T-helper 1 cell (primary cell): ENCODE results near the gene THBS2.

Experiments used
- DNase-seq, 5 donors: peaks; one replicate each; pipeline ENCODE4 v3.0.0-alpha.2; 2012 to 2020

THBS2 gene

DNA sequence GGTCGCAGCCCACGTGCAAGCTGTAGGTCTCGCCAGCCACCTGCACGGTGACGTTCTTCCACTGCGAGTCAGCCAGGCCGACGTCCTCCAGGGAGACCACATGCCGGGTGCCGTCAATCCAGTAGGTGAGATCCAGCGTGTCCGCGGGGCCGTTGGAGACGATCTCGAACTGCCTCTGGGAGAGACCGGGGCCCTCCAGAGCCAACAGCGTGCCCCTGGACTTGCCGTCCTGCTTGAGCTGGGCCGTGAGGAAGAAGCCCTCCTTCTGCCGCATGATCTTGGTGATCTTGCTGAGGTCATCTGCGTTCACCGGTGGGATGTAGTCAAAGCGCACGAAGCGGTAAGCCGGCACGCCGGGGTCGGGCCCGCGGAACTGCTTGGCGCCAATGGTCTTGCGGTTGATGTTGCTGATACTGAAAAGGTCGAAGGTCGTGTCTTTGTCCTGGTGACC is 5.1 kb downstream of the THBS2 start:
- no peak for DNase-seq

DNA sequence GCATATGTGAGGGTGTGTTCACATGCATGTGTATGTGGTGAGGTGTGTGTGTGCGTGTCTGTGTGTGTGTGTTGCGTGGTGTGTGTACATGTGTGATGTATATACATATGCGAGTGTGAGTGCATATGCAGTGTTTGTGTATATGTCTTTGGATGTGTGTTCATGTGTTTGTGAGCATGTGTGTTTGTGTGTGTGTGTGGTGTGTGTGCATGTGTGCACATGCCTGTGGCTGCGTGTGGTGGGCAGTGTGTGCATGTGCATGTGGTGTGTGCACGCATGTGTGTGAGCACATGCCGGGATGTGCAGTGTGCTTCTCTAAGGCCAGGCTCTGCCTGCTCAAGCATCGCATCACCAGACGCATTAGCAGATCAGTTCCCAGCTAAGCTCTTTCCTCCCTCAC is 5.7 kb downstream of the THBS2 start:
- DNase-seq, result no peak

DNA sequence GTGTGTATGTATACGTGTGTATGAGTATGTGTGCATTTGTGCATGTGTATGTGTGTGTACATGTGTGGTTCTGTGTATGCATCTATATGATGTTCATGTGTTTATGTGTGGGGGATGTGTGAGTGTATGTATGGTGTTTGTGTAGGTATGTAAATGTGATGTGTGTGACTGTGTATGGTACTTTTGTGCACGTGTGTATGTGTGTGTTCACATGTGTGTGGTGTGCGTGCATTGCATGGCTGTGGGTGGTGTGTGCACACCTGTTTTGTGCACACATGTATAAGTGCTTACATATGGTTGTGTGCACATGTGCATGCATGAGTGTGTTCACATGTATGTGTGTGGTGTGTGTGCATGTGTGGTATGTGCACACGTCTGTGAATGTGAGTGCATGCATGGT is 6.2 kb downstream of the THBS2 start:
- DNase-seq, result no peak

DNA sequence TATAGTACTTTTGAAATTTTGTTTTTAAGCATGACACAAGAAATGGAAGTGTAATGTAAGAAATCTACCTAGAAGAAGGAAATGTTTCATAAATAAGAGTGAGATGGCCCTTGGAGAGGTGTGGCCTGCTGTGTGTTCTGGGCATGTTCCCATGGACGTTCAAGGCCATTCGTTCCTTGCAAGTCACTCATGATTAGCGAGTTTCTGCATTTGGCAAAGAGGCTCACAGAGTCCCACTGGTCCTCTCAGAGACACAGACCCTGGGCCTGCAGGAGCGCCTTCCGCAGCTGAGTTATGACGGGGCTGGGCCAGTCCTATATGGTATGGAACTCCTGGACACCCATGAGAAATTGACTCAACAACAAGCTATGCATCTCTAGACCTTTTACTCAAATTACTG is 7.2 kb downstream of the THBS2 start:
- no peak for DNase-seq

DNA sequence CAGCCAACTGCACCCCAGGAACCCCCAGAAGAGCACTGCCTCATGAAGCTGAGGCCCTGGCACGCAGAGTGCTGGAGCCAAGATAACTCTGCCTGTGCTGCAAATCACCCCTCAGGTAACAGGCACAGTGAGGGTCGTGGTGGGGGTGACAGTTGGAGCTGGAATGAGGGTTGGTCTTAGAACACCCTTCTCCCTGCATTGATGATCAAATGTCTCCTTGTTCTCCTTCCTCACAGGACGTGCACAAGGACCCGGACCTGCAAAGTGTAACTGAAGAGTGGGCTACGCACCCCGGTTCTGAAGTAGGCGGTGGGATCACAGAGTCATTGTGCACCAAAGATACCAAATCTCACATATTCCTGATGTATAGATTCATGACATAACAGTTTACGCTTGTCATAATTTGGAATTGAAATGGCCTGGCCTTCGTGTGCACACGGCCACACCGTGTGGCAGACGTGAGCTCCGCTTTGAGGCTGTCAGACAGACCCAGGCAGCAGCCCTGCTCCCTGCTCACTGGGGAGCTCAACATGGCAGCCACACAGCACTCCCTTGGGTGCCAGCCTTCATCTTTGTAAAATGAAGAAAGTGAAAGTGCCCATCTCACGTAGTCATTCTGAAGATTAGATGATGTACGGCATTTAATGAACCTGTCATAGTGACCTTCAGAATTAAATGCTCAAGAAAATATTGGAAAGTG is 8.8 kb downstream of the THBS2 start:
- no peak for DNase-seq

DNA sequence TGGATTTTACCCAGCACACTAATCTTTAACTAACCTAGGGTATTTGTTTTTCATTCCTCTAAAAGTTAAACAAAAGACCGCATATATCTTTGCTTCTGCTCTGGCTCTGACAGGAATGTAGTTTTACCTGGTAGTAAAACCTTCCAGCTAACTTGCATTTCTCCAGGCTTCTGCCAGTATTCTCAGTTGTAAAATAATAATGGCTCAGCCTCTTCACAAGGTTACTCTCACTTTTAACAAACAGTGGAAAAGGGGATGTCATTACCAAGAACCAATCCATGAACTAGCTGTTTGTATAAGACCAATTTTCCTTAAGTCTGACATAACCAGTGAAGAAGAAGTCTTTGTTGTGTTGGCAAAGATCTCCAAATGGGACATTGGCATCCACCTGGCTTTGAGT is 10.0 kb downstream of the THBS2 start:
- no peak for DNase-seq

DNA sequence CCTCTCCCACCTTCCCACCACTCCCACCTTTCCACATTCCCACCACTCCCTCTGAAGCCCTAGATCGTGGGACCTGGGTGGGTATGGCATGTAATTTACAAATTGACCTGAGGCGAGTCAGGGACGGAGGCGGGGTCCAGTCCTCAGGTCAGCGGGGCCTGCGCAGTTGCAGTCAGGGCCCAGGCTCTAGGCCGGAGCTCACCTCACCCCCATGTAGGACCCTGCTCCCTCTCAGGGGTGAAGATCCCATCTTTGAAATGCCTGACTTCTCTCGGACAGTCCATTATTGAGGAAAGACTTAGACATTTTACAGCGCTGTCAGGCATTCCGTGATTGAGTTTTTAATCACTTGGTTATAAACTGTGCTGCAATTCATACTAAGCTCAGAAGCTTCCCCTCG is 10.5 kb downstream of the THBS2 start:
- peak in 1 of 5 donors; percentile 2 for DNase-seq

DNA sequence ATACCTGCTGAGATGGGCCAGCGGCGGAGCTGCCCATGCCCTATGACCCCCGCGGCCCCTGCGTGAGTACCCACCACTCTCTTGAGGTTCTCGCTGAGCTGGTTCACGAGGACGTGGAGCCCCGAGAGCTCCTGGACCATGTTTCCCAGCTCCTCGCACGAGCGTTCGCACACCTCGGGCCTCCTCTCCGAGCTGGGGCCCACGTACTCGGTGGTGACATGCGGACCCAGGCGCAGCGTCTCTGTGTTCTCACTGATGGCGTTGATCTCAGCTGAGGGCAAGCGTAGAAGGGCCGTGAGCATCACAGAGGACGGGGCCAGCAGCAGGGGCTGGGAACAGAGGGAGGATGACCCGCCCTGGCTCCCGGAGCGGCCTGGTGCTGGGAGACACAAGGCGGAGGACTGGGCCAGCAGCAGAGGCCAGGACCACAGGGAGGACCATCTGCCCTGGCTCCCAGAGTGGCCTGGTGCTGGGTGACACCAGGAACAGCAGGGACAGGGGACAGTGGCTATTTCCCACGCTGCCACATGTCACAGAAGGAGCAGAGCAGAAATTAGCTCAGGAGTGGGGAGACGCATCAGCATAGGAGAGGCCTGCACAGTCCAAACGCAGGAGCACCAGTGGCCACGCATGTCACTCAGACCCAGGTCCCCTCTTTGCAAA is 11.8 kb downstream of the THBS2 start:
- peak in 1 of 5 donors; percentile 8 for DNase-seq

DNA sequence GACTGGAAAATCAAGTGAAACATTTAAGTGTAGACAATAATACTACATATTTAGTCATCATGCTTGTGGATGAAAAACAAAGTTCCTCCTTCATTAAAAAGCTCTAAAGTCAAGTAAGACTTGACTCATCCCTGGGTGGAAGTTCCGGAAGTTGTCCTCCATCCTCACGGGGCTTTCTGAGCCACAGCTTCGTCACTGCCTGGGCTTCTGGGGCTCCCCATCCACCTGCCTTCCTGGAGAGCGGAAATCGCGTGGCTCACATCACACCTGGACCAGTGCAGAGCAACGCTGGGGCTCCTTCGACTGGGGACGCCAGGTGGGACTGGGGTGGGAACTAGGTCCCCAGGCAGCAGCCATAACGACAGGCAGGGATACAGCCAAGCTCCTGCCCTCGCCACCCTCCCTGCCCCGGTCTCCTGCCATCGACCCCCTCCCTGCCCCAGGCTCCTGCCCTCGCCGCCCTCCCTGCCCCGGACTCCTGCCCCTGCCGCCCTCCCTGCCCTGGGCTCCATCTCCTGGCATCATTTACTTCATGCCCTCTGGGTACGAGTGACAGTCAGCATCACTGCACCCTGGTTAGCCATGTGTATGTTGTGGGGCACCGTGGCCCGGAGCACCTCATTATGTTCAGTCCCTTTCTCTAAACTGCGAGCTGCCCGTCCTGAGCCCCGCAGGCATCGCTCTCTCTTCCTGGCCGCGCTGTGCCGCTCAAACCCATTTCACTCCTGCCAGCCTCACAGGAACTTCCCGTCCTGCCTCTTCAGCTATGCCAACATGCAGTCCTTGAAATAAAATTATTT is 12.9 kb downstream of the THBS2 start:
- DNase-seq, result no peak

DNA sequence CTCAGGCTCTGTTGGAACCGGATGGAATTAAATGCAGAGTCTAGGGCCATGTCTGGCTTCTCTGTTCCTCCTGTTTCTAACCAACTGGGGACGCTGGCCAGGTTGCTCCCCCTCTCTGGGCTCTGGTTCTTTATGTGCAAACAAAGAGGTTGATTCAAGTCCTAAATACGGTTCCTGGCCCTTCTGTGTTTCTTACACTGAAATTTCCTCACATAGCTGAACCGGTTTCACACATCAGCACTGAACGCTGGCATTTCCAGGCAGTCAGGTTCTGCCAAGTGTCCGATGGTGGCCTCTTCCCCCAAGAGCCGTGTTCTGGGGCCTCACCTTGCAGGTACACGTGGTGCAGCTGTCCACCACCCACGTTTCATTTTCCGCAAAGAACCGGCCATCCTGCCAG is 13.5 kb downstream of the THBS2 start:
- no peak for DNase-seq

DNA sequence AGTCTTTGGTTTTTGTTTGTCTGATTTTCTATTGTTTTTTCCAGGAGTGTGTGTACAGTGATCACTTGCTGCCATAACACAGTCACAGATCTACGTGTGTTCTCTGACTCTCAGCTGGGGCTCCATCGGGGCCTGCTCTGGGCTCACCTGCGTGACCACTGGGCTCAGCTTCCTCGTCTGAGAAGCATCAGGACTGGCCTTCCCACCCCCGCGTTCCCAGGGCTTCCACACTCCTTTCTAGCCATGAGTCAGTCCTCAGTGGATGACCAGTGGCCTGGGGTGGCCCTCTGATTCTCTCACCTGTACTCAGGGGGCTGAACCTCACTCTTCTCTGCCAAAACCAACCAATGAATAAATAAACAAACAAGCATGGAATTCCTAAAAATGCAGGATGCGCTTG is 14.5 kb downstream of the THBS2 start:
- DNase-seq, result no peak

DNA sequence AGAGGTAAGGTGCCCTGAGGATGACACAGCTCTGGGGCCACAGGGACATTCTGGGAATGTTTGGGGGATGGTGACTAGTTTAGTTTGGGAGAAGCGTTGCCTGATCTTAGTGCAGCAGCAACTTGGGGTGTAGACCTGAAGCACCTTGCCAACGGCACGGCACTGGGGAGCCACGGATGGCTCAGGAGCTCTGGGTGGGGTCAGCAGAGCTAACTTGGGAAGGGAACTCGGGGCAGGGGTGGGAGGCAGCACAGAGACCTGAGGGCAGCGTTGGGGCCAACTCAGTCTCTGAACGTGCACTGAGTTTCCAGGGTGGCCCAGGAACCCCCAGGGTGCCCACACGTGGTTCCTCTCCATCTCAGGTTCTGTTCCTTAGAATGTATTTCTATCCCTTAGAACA is 14.9 kb downstream of the THBS2 start:
- DNase-seq, result no peak

DNA sequence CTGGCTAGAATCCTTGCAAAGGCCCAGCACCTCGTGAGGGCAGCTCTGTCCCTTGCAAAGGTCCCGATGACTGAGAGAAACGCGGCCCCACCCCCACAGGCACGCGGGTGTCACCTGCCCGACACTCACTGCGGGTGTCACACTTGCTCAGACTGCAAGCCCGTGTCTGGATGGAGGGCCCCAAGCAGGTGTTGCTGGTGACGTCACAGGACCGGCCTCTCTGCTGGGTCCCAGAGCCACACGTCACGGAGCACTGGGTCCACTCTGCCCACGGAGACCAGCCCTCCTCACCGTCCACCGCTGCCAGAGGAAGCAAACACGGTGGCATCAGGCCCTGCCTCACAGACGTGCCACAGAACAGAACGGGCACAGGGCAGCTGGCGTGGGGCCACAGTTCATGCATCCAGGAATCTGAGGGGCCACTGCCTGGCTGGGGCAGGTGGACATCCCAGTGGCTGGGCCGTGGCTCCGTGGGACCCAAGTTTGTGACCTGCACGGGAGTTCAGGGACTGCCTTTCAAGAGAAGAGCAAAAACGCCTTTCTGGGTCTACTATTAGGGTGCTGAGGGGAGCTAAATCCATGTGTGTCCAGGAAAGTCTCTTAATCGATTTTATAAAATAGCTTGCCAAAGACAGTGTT is 16.0 kb downstream of the THBS2 start:
- no peak for DNase-seq

DNA sequence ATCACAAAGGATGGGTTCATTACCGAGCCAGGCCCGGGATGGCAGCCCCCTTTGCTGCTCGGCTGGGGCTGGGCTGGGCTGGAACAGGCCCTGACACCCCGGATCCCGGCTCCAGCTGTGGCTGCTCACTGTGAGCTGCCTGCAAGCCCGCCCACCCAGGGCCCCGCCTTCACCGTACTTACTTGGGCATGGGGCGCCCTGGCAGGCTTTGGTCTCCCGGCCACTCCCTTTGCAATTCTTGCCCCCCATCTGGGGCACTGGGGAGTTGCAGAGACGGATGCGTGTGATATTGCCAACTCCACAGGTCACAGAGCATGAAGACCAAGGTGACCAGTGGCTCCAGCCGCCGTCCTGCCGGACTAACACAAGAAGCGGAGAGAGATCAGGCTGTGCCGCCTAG is 16.7 kb downstream of the THBS2 start:
- no peak for DNase-seq

DNA sequence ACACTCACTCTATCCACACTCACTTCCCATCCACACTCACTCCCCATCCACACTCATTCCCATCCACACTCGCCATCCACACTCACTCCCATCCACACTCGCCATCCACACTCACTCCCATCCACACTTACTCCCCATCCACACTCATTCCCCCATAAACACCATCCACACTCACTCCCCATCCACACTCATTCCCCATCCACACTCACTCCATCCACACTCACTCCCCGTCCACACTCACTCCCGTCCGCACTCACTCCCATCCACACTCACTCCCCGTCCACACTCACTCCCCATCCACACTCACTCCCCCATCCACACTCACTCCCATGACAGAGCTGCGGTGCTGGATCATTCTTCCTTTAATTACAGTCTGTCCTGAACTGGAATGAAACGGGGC is 17.1 kb downstream of the THBS2 start:
- no peak for DNase-seq

DNA sequence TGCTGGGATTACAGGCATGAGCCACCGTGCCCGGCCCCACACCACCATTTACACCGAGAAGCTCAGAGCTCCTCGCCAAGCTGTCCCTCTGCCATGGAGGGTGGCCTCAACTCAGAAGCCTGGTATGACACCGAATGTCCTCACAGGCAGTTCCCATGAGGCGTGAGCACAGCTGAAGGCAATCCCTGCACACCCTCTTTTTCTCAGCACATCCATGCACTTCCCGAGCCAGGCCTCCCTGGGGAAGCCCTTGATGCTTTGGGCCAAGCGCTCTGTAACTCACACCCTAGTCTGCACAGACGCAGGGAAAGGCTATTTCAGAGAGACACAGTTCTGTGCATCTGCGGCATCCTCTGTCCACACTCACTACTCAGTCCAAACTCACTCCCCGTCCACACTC is 18.4 kb downstream of the THBS2 start:
- no peak for DNase-seq

DNA sequence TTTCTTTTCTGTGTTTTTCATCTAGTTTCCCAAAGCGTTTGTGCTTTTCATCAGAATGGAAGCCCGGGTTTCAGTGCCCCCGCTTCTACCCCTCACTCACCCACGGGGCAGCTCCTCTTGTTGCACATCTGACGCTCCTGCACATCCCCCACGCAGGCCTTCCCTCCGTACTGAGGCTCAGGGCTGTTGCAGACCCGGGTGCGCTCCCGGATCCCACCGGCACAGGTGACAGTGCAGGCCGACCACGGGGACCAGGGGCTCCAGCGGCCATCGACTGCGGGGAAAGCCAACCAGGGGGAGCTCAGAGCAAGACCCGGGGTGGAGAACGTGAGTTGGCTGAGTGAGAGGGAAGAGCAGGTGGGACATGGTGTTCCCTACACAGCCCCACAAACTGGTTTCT is 19.0 kb downstream of the THBS2 start:
- DNase-seq, result no peak

DNA sequence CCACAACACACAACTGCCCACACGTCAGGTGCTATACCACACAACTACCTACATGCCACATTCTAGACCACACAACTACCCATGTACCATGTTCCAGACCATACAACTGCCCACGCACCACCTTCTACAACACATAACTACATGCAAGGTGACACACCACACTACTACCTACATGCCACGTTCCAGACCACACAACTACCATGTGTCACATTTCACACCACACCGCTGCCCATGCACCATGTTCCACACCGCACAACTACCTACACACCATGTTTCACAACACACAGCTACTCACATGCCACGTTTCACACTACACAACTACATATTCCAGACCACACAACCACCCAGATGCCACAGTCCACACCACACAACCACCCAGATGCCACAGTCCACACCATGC is 19.8 kb downstream of the THBS2 start:
- DNase-seq, result no peak

DNA sequence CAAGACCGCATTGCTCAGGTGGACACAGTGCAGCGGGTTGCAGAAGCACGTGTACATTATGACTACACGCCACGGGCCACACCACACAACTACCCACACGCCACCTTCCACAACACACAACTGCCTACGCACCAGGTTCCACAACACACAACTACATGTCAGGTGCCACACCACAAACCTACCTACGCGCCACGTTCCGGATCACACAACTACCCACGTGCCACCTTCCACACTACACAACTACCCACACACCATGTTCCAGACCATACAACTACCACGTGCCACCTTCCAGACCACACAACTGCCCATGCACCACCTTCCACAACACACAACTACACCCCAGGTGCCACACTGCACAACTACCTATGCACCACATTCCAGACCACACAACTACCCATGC is 20.5 kb downstream of the THBS2 start:
- DNase-seq, result no peak

DNA sequence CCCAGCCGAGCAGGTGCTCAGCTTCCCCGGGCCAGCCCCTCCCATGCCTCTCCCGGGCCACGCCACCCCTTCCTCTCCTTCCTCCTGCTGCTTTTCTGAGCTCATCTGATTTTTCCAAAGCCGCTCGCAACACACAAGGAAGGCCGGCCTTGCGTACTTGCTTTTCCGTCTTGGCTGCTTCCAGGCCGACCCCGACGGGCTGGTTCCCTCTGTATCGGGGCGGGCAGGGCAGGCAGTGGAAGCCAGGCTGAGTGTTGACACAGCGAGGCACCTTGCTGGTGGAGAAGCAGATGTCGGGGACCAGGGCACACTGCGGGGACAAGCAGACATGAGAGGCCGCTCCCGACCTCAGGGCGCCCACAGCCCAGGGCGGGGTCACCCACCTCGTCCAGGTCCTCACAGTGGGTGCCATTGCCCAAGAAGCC is 21.1 kb downstream of the THBS2 start:
- DNase-seq, result no peak

DNA sequence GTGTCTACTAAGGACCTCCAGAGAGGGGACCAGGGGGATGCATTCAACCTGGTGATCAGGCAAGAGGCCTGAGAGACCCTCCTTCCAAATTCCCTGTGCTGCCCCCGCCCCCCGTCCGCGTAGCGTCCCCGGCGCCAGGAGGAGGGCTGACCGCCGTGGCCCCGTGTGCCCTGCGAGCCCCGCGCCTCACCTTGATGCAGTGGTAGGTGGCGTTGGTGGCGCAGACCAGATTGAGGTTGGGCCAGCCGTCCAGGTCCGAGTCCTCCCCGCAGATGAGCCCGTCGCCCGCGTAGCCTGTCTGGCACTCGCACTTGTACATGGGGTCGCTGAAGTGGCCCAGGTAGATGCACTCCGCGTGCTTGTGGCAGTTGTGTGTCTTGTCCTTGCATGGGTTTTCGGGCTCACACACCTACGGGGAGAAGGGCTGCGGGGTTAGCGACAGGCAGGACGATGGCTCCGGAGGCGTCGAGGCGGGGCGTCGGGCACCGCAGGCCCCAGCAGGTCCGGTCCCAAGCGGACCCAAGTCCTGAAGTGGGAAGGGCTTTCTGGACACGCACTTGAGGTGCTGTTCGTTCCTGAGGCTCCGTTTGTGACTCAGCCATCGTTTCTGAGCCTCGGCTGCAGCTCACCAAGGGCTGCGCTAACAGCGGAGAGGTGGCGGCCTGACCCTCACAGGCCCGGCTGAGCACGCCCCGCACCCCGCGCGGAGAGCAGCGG is 21.7 kb downstream of the THBS2 start:
- DNase-seq, result no peak

DNA sequence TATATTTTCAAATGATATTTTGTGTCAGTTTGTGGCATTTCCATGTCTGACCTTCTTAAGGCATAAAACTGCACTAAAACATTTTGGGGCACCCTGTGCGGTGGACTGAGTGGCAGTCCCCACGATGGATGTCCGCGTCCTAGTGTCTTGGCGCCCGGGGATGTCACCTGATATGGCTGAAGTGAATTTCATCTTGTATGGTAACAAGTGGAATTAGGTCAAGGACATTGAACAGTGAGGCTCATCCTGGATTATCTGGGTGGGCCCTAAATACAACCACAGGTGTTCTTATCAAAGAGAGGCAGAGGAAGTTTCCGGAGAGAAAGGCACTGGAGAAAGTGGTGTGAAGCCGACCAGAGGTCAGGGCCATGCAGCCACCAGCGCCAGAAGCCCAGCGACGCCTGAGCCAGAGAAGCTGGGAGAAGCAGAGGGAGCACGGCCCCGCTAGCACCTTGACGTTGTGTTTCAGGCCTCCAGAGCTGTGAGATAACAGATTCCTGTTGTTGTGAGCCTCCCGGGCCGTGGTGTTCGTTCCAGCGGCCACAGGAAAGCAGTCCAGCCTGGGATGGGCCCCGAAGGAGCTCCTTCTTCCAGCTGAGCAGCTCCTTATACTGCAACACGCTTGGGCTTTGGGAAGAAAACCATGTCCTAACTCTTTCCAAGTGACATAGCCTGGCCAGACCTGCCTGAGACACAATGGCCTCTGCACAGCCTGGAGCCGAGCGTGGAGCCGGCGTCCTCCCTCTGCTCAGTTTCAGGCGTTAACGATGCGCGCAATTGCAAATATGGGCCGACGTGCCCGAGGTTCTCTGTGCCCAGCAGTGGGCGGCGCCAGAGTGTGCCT is 22.5 kb downstream of the THBS2 start:
- no peak for DNase-seq
